Measurements from ENCODE around the gene HNRNPUL1. TPM values are rescaled to one million over a fixed set of nuclear protein-coding genes. Genes with fewer than 3 reads are reported as not detected.

Gene HNRNPUL1
- total and polyA plus RNA-seq, 10 of the 15 experiments (the other 5 are each of a cell fraction or from before 2014, with no cell fraction given), result 11.1 to 276 (median 117) TPM

DNA sequence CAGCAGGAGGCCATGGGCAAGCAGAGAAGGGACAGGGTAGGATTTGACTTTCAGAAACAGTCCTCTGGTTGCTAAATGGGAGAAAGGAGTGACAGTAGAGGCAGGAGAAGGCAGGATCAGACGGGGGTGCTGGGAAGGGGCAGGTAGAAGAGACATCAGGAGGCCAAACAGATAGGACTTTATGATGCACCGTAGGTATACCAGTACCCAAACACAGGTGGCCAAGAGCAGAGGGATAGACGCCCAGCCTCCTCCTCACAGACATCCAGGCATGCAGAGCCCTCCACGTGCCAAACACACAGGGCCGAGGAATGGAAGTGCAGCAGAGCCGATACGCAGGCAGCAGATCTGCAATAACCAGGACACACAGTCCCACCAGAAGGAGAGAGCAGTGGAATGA is 46.4 kb upstream of the HNRNPUL1 start (continued):
- TF ChIP-seq, protein P1, sequence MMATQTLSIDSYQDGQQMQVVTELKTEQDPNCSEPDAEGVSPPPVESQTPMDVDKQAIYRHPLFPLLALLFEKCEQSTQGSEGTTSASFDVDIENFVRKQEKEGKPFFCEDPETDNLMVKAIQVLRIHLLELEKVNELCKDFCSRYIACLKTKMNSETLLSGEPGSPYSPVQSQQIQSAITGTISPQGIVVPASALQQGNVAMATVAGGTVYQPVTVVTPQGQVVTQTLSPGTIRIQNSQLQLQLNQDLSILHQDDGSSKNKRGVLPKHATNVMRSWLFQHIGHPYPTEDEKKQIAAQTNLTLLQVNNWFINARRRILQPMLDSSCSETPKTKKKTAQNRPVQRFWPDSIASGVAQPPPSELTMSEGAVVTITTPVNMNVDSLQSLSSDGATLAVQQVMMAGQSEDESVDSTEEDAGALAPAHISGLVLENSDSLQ (IDR thresholded peaks at IDR 0.05), result no peak
- TF ChIP-seq, protein P2, sequence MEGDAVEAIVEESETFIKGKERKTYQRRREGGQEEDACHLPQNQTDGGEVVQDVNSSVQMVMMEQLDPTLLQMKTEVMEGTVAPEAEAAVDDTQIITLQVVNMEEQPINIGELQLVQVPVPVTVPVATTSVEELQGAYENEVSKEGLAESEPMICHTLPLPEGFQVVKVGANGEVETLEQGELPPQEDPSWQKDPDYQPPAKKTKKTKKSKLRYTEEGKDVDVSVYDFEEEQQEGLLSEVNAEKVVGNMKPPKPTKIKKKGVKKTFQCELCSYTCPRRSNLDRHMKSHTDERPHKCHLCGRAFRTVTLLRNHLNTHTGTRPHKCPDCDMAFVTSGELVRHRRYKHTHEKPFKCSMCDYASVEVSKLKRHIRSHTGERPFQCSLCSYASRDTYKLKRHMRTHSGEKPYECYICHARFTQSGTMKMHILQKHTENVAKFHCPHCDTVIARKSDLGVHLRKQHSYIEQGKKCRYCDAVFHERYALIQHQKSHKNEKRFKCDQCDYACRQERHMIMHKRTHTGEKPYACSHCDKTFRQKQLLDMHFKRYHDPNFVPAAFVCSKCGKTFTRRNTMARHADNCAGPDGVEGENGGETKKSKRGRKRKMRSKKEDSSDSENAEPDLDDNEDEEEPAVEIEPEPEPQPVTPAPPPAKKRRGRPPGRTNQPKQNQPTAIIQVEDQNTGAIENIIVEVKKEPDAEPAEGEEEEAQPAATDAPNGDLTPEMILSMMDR (IDR thresholded peaks at IDR 0.05 in 2 of 3, conservative IDR thresholded peaks at IDR 0.05 in 1 of 3; ENCODE audit: control insufficient read depth in 2 of 3, extremely low read depth in 1 of 3, insufficient read depth in 1 of 3, low read depth in 3 of 3, low read length in 3 of 3), result no peak
- no peak for TF ChIP-seq SRF (IDR thresholded peaks at IDR 0.05; ENCODE audit: low read depth in 2 of 2, low read length in 2 of 2)
- no peak for TF ChIP-seq STAT3 (IDR thresholded peaks at IDR 0.05; ENCODE audit: low read depth, low read length)
- TF ChIP-seq, protein P3, sequence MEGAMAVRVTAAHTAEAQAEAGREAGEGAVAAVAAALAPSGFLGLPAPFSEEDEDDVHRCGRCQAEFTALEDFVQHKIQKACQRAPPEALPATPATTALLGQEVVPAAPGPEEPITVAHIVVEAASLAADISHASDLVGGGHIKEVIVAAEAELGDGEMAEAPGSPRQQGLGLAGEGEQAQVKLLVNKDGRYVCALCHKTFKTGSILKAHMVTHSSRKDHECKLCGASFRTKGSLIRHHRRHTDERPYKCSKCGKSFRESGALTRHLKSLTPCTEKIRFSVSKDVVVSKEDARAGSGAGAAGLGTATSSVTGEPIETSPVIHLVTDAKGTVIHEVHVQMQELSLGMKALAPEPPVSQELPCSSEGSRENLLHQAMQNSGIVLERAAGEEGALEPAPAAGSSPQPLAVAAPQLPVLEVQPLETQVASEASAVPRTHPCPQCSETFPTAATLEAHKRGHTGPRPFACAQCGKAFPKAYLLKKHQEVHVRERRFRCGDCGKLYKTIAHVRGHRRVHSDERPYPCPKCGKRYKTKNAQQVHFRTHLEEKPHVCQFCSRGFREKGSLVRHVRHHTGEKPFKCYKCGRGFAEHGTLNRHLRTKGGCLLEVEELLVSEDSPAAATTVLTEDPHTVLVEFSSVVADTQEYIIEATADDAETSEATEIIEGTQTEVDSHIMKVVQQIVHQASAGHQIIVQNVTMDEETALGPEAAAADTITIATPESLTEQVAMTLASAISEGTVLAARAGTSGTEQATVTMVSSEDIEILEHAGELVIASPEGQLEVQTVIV (IDR thresholded peaks at IDR 0.05; ENCODE audit: borderline replicate concordance, partially characterized antibody), result no peak
- TF ChIP-seq NR2C2 (IDR thresholded peaks at IDR 0.05; ENCODE audit: borderline replicate concordance, control insufficient read depth, insufficient read length, low read depth), result no peak
- TF ChIP-seq SREBF1 (IDR thresholded peaks at IDR 0.05; ENCODE audit: low read length), result no peak
- TF ChIP-seq SMC3 (IDR thresholded peaks at IDR 0.05; ENCODE audit: borderline replicate concordance, low read length), result no peak
- no peak for TF ChIP-seq EP300 (IDR thresholded peaks at IDR 0.05; ENCODE audit: borderline replicate concordance in 1 of 2, control insufficient read depth in 1 of 2, low read depth in 2 of 2, low read length in 2 of 2)
- TF ChIP-seq RELA (IDR thresholded peaks at IDR 0.05; ENCODE audit: borderline replicate concordance, partially characterized antibody), result no peak
